Stomach (tissue), 4 donors: ENCODE data around the gene KIF5A.

Experiments
- EP300 ChIP-seq: sonication (generic); formaldehyde crosslinking; IDR thresholded peaks from one replicate; pipeline ENCODE4 v1.6.1; 2017; ENCODE audit warnings: antibody characterized with exemption
- POLR2AphosphoS5 ChIP-seq, 3 donors: sonication (generic); formaldehyde crosslinking; IDR thresholded peaks; one replicate each; pipeline ENCODE4 v1.6.1; 2016; ENCODE audit warnings: antibody characterized with exemption in 3 of 3
- TF ChIP-seq, protein P1 (sequence below), 7 experiments: fragments of 450-650 bp in 4 of 7; fragments of 200-600 bp in 3 of 7; sonication (generic) in 3 of 7; IDR thresholded peaks; one replicate each; pipeline ENCODE4 v1.5.1; 2016 to 2019; ENCODE audit warnings: antibody characterized with exemption in 7 of 7, control low read depth in 2 of 7, mild to moderate bottlenecking in 1 of 7

DNA sequence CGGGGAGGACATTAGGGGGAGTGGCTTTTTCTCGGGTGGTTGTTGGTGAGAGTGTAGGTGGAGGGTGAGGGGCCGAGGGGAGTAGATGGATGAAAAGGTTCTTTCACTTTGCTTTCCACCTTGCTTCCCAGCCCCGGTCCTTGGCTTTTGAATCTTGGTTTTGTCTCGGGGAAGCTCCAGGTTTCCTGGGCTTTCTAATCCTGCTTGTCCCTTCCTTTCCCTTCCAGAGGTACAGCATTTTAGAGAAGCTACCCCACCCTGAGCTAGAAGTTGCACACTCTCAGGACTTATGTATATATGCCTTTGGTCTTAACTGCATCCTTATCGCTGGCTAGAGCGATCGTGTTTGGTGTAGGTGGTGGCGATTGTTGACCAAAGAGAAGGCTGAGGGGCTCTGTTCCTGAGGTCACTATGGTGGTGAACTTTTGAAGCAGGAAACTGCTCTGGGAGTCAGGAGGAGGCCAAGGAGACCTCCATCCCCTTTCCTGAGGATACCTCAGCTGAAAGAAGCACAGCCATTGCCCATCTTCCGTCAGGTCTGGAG lies 42.0 kb downstream of the KIF5A start:
- TF ChIP-seq EP300 (no peak), POLR2AphosphoS5 (IDR thresholded peaks at IDR 0.05) (no peak)
- TF ChIP-seq, protein P1, sequence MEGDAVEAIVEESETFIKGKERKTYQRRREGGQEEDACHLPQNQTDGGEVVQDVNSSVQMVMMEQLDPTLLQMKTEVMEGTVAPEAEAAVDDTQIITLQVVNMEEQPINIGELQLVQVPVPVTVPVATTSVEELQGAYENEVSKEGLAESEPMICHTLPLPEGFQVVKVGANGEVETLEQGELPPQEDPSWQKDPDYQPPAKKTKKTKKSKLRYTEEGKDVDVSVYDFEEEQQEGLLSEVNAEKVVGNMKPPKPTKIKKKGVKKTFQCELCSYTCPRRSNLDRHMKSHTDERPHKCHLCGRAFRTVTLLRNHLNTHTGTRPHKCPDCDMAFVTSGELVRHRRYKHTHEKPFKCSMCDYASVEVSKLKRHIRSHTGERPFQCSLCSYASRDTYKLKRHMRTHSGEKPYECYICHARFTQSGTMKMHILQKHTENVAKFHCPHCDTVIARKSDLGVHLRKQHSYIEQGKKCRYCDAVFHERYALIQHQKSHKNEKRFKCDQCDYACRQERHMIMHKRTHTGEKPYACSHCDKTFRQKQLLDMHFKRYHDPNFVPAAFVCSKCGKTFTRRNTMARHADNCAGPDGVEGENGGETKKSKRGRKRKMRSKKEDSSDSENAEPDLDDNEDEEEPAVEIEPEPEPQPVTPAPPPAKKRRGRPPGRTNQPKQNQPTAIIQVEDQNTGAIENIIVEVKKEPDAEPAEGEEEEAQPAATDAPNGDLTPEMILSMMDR (IDR thresholded peaks at IDR 0.05), result no peak
